NCI-H1092 treated with DMSO at 0.1 percent for 48 hours (cell line): ENCODE results near the gene EIF4EBP2.

Experiments
- DNase-seq: peaks from one replicate; lab custom pipeline; 2025; lab: John Stamatoyannopoulos, UW

The EIF4EBP2 gene

GRCh38 chr10:70379581-70380176 lies 24.3 kb upstream of the EIF4EBP2 start:
- no peak for DNase-seq

GRCh38 chr10:70380350-70381135 lies 23.4 kb upstream of the EIF4EBP2 start:
- no peak for DNase-seq

- peak; percentile 53 for DNase-seq
Observed at GRCh38 chr10:70381471-70382421, 22.2 kb upstream of the EIF4EBP2 start.

GRCh38 chr10:70391654-70392053 lies 12.3 kb upstream of the EIF4EBP2 start:
- no peak for DNase-seq

- DNase-seq = no peak
Observed at GRCh38 chr10:70396140-70396539, 7.8 kb upstream of the EIF4EBP2 start.

- no peak for DNase-seq
Observed at GRCh38 chr10:70399177-70399576, 4.8 kb upstream of the EIF4EBP2 start.

- DNase-seq = no peak
Observed at GRCh38 chr10:70403483-70404035, 386 bp upstream of the EIF4EBP2 start.

GRCh38 chr10:70404787-70405036 lies 767 bp downstream of the EIF4EBP2 start:
- no peak for DNase-seq

GRCh38 chr10:70405037-70405824 lies 1.3 kb downstream of the EIF4EBP2 start:
- no peak for DNase-seq

GRCh38 chr10:70409772-70410171 lies 5.8 kb downstream of the EIF4EBP2 start:
- no peak for DNase-seq

GRCh38 chr10:70410608-70411007 lies 6.7 kb downstream of the EIF4EBP2 start:
- DNase-seq = no peak

- DNase-seq = no peak
Observed at GRCh38 chr10:70412356-70412755, 8.4 kb downstream of the EIF4EBP2 start.

- no peak for DNase-seq
Observed at GRCh38 chr10:70417568-70417967, 13.6 kb downstream of the EIF4EBP2 start.

- no peak for DNase-seq
Observed at GRCh38 chr10:70418229-70418628, 14.3 kb downstream of the EIF4EBP2 start.

- DNase-seq = no peak
Observed at GRCh38 chr10:70418713-70419112, 14.8 kb downstream of the EIF4EBP2 start.

GRCh38 chr10:70424320-70424719 lies 20.4 kb downstream of the EIF4EBP2 start:
- DNase-seq = no peak

- no peak for DNase-seq
Observed at GRCh38 chr10:70425096-70425495, 21.2 kb downstream of the EIF4EBP2 start.

- no peak for DNase-seq
Observed at GRCh38 chr10:70426823-70427222, 22.9 kb downstream of the EIF4EBP2 start.

- DNase-seq = no peak
Observed at GRCh38 chr10:70430493-70431445, 26.8 kb downstream of the EIF4EBP2 start.

GRCh38 chr10:70432101-70432500 lies 28.2 kb downstream of the EIF4EBP2 start:
- peak; percentile 6 for DNase-seq
